Caco-2 (cell line): Measurements from ENCODE around the gene CEACAM19. TPM values are rescaled to one million over a fixed set of nuclear protein-coding genes. Genes with fewer than 3 reads are reported as not detected.

Experiments
- BruUV-seq: library from RNA; stranded (reverse); fragments of 400-500 nt; replicated peaks from 2 replicates; lab custom pipeline; 2021; lab: Mats Ljungman, UMichigan
- CTCF ChIA-PET: fragments of 300-600 bp; sonication (Branson Sonifier 250); formaldehyde crosslinking; loops from one replicate; lab custom pipeline; 2022; ENCODE audit warnings: antibody characterized with exemption; lab: Charles Lee
- POLR2A ChIA-PET: fragments of 300-600 bp; sonication (Branson Sonifier 250); formaldehyde crosslinking; loops from one replicate; lab custom pipeline; 2022; ENCODE audit warnings: antibody characterized with exemption; lab: Charles Lee
- DNase-seq, 2 experiments: peaks; one replicate each; pipeline versions ENCODE4 v3.0.0 to v3.0.0-alpha.2; 2020 to 2022
- H3K27me3 ChIP-seq: replicated peaks from 2 replicates; pipeline ENCODE4 v1.6.0; 2011; ENCODE audit warnings: low read length; ENCODE audit not compliant: control insufficient read depth, insufficient read depth
- H3K36me3 ChIP-seq: 2 replicates; pipeline ENCODE4 v1.5.1; 2011; ENCODE audit warnings: low read length; ENCODE audit not compliant: control insufficient read depth, insufficient read depth
- H3K4me1 ChIP-seq: fragments of 250-450 bp; sonication (Bioruptor Pico); 2 replicates; pipeline ENCODE4 v1.5.1; 2020; ENCODE audit warnings: mild to moderate bottlenecking
- H3K4me3 ChIP-seq: 2 replicates; pipeline ENCODE4 v1.5.1; 2011; ENCODE audit warnings: low read depth, mild to moderate bottlenecking, control low read depth, low read length
- H3K9me3 ChIP-seq: fragments of 250-450 bp; sonication (Bioruptor Pico); 2 replicates; pipeline ENCODE4 v1.5.1; 2020; ENCODE audit warnings: mild to moderate bottlenecking, moderate library complexity
- H3K27ac Mint-ChIP-seq: one replicate; pipeline ENCODE4 v1.8.0; 2022; ENCODE audit warnings: mixed read lengths; ENCODE audit not compliant: unreplicated experiment
- H3K27me3 Mint-ChIP-seq: one replicate; pipeline ENCODE4 v1.8.0; 2022; ENCODE audit warnings: mixed read lengths; ENCODE audit not compliant: insufficient read depth, unreplicated experiment
- H3K36me3 Mint-ChIP-seq: one replicate; pipeline ENCODE4 v1.8.0; 2022; ENCODE audit warnings: mild to moderate bottlenecking, mixed read lengths; ENCODE audit not compliant: insufficient read depth, unreplicated experiment
- H3K4me1 Mint-ChIP-seq: one replicate; pipeline ENCODE4 v1.8.0; 2022; ENCODE audit warnings: low read depth, mixed read lengths; ENCODE audit not compliant: unreplicated experiment
- H3K4me3 Mint-ChIP-seq: one replicate; pipeline ENCODE4 v1.8.0; 2022; ENCODE audit warnings: mild to moderate bottlenecking, moderate library complexity, mixed read lengths; ENCODE audit not compliant: unreplicated experiment
- H3K9me3 Mint-ChIP-seq: one replicate; pipeline ENCODE4 v1.8.0; 2022; ENCODE audit warnings: mixed read lengths; ENCODE audit not compliant: unreplicated experiment
- intact Hi-C: fragments of 100-400 bp; cut with micrococcal nuclease; formaldehyde crosslinking; loops from one replicate; pipeline ENCODE4 v1.10.0; 2022; ENCODE audit not compliant: unreplicated experiment
- total RNA-seq: library from RNA; stranded (reverse); gene quantifications from 2 replicates; pipeline ENCODE4 v1.2.3, GENCODE V29; 2022
- TF ChIP-seq, protein P1 (sequence below), 2 experiments: fragments of 200-600 bp in 1 of 2; IDR thresholded peaks; 1 replicate in 1 of 2; 2 replicates in 1 of 2; pipeline versions ENCODE4 v1.5.1 to v1.8.0; 2011 to 2022; ENCODE audit warnings: antibody characterized with exemption in 1 of 2, control low read depth in 1 of 2, inconsistent platforms in 1 of 2, low read depth in 1 of 2, low read length in 1 of 2, mild to moderate bottlenecking in 1 of 2, moderate library complexity in 1 of 2; ENCODE audit not compliant: insufficient read depth in 1 of 2, severe bottlenecking in 1 of 2, unreplicated experiment in 1 of 2

The CEACAM19 gene
- total RNA-seq, 1 experiment from 2014 or later: 2.9 TPM

DNA sequence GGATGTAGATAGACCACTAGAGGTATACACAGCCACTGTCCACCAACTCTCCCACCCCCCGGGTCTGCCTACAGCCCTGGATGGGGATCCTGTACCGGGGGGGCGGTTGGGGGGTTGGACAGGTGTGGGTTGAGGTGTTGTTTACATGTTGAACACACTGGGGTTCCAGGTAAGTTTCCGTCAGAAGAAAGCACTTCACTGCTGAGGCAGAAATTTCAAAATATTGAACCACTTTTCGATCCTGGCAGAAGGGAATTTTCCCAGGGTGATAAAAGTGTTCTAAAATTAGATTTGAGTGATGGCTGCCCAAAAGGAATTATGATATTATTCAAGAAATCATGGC, 21.1 kb downstream of the CEACAM19 start:
- intact Hi-C loops: loop anchor here (10.0 kb wide), 1 partner anchor 152 kb away; the partner anchor contains the start of gene NECTIN2
- CTCF ChIA-PET: interaction anchor here (5.7 kb wide), 1 partner anchor 79 kb away, joined by 46 read pairs; no protein-coding TSS in a partner anchor
- peaks cover 57% of the 10 kb centered on the region for H3K4me1 ChIP-seq
- H3K4me3 ChIP-seq: no peak overlapping the region
- Mint-ChIP-seq H3K4me3 (no peak overlapping the region), H3K36me3 (peaks cover 20% of the 10 kb centered on the region), H3K4me1 (peaks cover 40% of the 10 kb centered on the region), H3K9me3 (peaks cover 8% of the 10 kb centered on the region), H3K27me3 (no peaks in the 10 kb centered on the region), H3K27ac (peak overlapping the region; percentile 15)
- no peaks in the 10 kb centered on the region for H3K36me3 ChIP-seq
- H3K27me3 ChIP-seq: no peaks in the 10 kb centered on the region
- no TSS peak for BruUV-seq
- H3K9me3 ChIP-seq: peaks cover 4% of the 10 kb centered on the region; the same call in 1 of the 2 replicates
- no peak for DNase-seq
- POLR2A ChIA-PET: no interaction called here
- TF ChIP-seq, protein P1, sequence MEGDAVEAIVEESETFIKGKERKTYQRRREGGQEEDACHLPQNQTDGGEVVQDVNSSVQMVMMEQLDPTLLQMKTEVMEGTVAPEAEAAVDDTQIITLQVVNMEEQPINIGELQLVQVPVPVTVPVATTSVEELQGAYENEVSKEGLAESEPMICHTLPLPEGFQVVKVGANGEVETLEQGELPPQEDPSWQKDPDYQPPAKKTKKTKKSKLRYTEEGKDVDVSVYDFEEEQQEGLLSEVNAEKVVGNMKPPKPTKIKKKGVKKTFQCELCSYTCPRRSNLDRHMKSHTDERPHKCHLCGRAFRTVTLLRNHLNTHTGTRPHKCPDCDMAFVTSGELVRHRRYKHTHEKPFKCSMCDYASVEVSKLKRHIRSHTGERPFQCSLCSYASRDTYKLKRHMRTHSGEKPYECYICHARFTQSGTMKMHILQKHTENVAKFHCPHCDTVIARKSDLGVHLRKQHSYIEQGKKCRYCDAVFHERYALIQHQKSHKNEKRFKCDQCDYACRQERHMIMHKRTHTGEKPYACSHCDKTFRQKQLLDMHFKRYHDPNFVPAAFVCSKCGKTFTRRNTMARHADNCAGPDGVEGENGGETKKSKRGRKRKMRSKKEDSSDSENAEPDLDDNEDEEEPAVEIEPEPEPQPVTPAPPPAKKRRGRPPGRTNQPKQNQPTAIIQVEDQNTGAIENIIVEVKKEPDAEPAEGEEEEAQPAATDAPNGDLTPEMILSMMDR (IDR thresholded peaks at IDR 0.05; ENCODE audit: insufficient read depth in 1 of 2, low read depth in 1 of 2, low read length in 1 of 2, severe bottlenecking in 1 of 2, unreplicated experiment in 1 of 2): no peak

DNA sequence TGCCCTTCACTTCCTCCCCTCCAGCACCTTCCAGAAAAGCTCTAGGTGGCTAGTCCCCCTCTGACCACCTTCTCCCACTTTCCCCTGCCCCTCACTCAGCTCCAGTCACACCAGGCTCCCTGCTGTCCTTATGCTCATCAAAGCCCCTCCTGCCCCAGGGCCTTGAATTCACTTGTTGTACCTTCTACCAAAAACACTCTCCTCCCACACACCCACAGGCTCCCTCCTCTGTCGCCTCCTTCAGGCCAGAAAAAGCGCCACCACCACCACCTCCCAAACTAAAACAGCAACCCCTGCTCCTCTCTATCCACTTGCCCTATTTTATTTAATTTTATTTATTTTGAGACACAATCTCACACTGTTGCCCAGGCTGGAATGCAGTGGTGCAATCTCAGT, 22.9 kb downstream of the CEACAM19 start:
- TF ChIP-seq, protein P1 (IDR thresholded peaks at IDR 0.05; ENCODE audit: insufficient read depth in 1 of 2, low read depth in 1 of 2, low read length in 1 of 2, severe bottlenecking in 1 of 2, unreplicated experiment in 1 of 2): no peak
- no peaks in the 10 kb centered on the region for H3K36me3 ChIP-seq

DNA sequence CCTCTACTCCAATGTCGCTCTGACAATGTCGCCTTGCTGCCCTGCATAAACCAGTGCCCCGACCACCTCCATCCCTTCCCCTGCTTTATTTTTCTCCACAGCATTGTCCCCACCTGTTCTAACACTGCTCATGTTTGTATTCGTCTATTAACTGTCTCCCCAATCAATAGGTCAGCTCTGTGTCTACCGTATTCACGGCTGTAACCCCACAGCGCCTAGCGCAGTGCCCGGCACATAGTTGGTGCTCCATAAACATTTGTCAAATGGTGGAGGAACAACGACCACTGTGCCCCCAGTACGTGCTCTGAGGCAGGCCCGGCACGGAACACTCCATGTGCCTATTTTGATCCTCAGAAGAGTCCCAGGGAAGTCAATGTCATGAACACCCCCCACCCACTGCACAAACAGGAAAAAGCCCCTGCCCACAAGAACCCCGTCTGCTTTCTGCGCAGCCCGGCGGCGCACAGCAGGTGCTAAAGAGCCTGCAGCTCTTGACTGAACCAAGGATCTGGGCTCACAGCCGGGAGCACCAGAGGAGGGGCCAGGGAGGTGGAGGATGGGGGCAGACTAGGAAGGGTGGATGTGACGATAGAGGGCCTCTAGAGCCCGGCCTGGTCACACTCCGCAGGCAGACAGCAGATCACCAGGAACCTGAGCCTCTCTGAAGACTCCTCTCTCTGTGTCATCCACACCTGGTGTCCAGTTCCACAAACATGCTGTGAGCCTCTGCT, 25.8 kb downstream of the CEACAM19 start:
- Mint-ChIP-seq H3K36me3 (peaks cover 20% of the 10 kb centered on the region), H3K4me3 (no peak overlapping the region), H3K4me1 (peaks cover 40% of the 10 kb centered on the region), H3K27me3 (no peaks in the 10 kb centered on the region), H3K27ac (peak overlapping the region; percentile 57), H3K9me3 (peaks cover 8% of the 10 kb centered on the region)
- DNase-seq: no peak
- intact Hi-C loops: loop anchor here (10.0 kb wide), 1 partner anchor 148 kb away; the partner anchor contains the start of gene NECTIN2
- Histone ChIP-seq H3K4me1 (peaks cover 47% of the 10 kb centered on the region), H3K27me3 (no peaks in the 10 kb centered on the region), H3K9me3 (peaks cover 4% of the 10 kb centered on the region; the same call in 1 of the 2 replicates), H3K36me3 (no peaks in the 10 kb centered on the region), H3K4me3 (no peak overlapping the region)
- no TSS peak for BruUV-seq
- CTCF ChIA-PET: interaction anchor here (0.6 kb wide), 1 partner anchor 48 kb away, joined by 6 read pairs; no protein-coding TSS in a partner anchor
- TF ChIP-seq, protein P1 (IDR thresholded peaks at IDR 0.05; ENCODE audit: insufficient read depth in 1 of 2, low read depth in 1 of 2, low read length in 1 of 2, severe bottlenecking in 1 of 2, unreplicated experiment in 1 of 2): no peak
- POLR2A ChIA-PET: no interaction called here

More for the DNA sequence above, 22.9 kb downstream of the CEACAM19 start:
- H3K27me3 ChIP-seq: no peaks in the 10 kb centered on the region
- H3K9me3 Mint-ChIP-seq: peaks cover 8% of the 10 kb centered on the region
- H3K4me3 ChIP-seq: no peak overlapping the region
- H3K4me3 Mint-ChIP-seq: no peak overlapping the region
- peak overlapping the region; percentile 98 for H3K27ac Mint-ChIP-seq
- peaks cover 4% of the 10 kb centered on the region; the same call in 1 of the 2 replicates for H3K9me3 ChIP-seq
- peaks cover 20% of the 10 kb centered on the region for H3K36me3 Mint-ChIP-seq
- H3K27me3 Mint-ChIP-seq: no peaks in the 10 kb centered on the region
- peaks cover 49% of the 10 kb centered on the region for H3K4me1 Mint-ChIP-seq
- POLR2A ChIA-PET: interaction anchor here (0.9 to 2.2 kb wide), 7 partner anchors 24 to 221 kb away, joined by 4 to 8 read pairs (median 5); partner anchors contain the start of genes APOC1, CBLC, NECTIN2 and PVR
- CTCF ChIA-PET: interaction anchor here (1.0 to 2.5 kb wide), 7 partner anchors 30 to 152 kb away, joined by 4 to 23 read pairs (median 6); partner anchors contain the start of genes BCAM, CBLC and NECTIN2
- intact Hi-C loops: loop anchor here (2.0 to 10.0 kb wide), 2 partner anchors 53 to 151 kb away; partner anchors contain the start of gene NECTIN2
- BruUV-seq: no TSS peak
- no peak for DNase-seq
- H3K4me1 ChIP-seq: peaks cover 60% of the 10 kb centered on the region
